ENCODE data around the gene WNT9A.

Gene WNT9A

DNA sequence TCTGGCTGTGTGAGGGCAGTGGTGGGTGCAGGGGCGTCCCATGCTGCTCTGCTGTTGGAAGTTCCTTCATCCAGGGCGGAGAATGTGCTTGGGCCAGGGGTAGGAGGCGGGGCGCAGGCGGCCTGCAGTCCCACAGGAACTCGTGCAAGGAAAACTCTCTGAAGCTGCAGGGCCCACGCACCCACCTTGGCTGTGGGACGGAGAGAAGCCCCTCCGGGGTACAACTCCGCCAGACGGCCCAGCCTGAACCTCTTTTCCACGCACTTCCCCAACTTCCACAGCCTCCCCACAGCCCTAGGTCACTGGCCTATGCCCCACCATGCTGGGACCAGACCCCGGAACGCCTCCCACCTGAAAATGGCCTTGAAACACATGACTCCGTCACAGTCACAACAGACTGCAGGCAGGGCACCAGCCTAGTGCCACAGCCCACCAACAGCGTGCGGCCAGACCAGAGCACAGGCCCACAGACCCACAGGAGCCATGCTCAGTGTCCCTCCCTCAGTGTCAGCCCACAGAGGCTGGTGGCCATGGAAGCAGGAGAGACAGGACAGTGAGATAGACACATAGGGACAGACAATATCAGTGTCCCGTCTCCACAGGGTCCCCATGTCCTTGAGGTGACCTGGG lies 47.8 kb downstream of the WNT9A start:
- no peak overlapping the region for H3K4me3 ChIP-seq (ENCODE audit: low read depth, low read length)
- TF ChIP-seq, protein P1, sequence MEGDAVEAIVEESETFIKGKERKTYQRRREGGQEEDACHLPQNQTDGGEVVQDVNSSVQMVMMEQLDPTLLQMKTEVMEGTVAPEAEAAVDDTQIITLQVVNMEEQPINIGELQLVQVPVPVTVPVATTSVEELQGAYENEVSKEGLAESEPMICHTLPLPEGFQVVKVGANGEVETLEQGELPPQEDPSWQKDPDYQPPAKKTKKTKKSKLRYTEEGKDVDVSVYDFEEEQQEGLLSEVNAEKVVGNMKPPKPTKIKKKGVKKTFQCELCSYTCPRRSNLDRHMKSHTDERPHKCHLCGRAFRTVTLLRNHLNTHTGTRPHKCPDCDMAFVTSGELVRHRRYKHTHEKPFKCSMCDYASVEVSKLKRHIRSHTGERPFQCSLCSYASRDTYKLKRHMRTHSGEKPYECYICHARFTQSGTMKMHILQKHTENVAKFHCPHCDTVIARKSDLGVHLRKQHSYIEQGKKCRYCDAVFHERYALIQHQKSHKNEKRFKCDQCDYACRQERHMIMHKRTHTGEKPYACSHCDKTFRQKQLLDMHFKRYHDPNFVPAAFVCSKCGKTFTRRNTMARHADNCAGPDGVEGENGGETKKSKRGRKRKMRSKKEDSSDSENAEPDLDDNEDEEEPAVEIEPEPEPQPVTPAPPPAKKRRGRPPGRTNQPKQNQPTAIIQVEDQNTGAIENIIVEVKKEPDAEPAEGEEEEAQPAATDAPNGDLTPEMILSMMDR (IDR thresholded peaks at IDR 0.05; ENCODE audit: low read depth, low read length), result no peak

- TF ChIP-seq, protein P1 (IDR thresholded peaks at IDR 0.05; ENCODE audit: low read depth, low read length), result no peak
- H3K4me3 ChIP-seq (ENCODE audit: low read depth, low read length), result no peak overlapping the region
Measured at GRCh38 chr1:227899141-227899819, 48.5 kb downstream of the WNT9A start.

- TF ChIP-seq, protein P1 (IDR thresholded peaks at IDR 0.05; ENCODE audit: low read depth, low read length), result no peak
- no peak overlapping the region for H3K4me3 ChIP-seq (ENCODE audit: low read depth, low read length)
Measured at GRCh38 chr1:227898502-227899140, 49.1 kb downstream of the WNT9A start.

DNA sequence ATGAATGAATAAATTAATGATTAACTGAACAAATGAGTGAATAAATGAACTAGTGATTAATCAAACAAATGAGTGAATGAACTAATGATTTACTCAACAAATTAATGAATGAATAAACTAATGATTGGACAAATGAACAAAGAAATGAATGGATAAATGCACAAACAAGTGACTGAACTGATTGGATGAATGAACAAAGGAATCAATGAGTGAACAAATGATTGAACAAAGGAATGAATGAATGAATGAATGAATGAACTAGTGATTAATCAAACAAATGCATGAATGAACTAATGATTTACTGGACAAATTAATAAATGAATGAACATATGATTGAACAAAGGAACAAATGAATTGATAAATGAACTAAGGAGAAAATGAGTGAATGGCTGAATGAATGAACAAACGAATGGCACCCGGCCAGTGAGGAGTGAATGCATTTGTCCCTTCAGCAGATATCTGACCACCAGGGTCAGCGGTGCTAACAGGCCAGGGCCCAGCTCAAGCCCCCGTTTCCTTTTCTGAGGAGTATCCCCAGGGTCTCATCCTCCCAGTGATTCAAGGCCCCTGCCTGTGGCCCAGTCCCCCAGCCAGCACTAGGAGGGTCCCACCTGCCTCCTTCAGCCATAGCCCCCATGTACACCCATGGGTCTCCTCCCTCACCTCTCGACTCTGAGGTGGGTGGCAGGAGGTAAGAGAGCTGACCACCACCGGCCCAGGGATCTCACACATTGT lies 49.9 kb downstream of the WNT9A start:
- TF ChIP-seq, protein P1 (IDR thresholded peaks at IDR 0.05; ENCODE audit: low read depth, low read length), result no peak
- H3K4me3 ChIP-seq (ENCODE audit: low read depth, low read length), result no peak overlapping the region

GRCh38 chr1:227896710-227897655 lies 50.7 kb downstream of the WNT9A start:
- TF ChIP-seq, protein P1 (IDR thresholded peaks at IDR 0.05; ENCODE audit: low read depth, low read length), result no peak
- no peak overlapping the region for H3K4me3 ChIP-seq (ENCODE audit: low read depth, low read length)

GRCh38 chr1:227895828-227896685 lies 51.7 kb downstream of the WNT9A start:
- no peak overlapping the region for H3K4me3 ChIP-seq (ENCODE audit: low read depth, low read length)
- TF ChIP-seq, protein P1 (IDR thresholded peaks at IDR 0.05; ENCODE audit: low read depth, low read length), result no peak

Measured in WI38 (cell line).